Breast epithelium (tissue), 3 donors: Measurements from ENCODE around the gene PRKCD.

Experiments used
- CTCF ChIP-seq, 3 donors: fragments of 450-650 bp; IDR thresholded peaks; one replicate each; pipeline ENCODE4 v1.5.1; 2016 to 2017; ENCODE audit warnings: antibody characterized with exemption in 3 of 3, mild to moderate bottlenecking in 3 of 3, moderate library complexity in 3 of 3
- POLR2A ChIP-seq: fragments of 450-650 bp; IDR thresholded peaks from one replicate; pipeline ENCODE4 v1.6.1; 2016; ENCODE audit warnings: antibody characterized with exemption, mild to moderate bottlenecking, moderate library complexity
- POLR2AphosphoS5 ChIP-seq, 3 donors: sonication (generic); formaldehyde crosslinking; IDR thresholded peaks; one replicate each; pipeline ENCODE4 v1.6.1; 2017; ENCODE audit warnings: antibody characterized with exemption in 3 of 3

GRCh38 chr3:53161450-53161819 lies 426 bp downstream of the PRKCD start:
- no peak for TF ChIP-seq POLR2A
- TF ChIP-seq CTCF (IDR thresholded peaks at IDR 0.05): no peak
- no peak for TF ChIP-seq POLR2AphosphoS5 (IDR thresholded peaks at IDR 0.05)
